Endothelial cell of umbilical vein (primary cell): ENCODE measurements around the gene REM2. TPM values are rescaled to one million over a fixed set of nuclear protein-coding genes. Genes with fewer than 3 reads are reported as not detected.

Source experiments
- BruUV-seq: library from RNA; stranded (reverse); fragments of 400-500 nt; replicated peaks from 2 replicates; lab custom pipeline; 2021; lab: Mats Ljungman, UMichigan
- CTCF ChIA-PET: fragments of 300-600, 350-600 bp; sonication (Branson Sonifier 250); formaldehyde crosslinking; loops from one replicate; lab custom pipeline; 2021; ENCODE audit warnings: antibody characterized with exemption, inconsistent platforms; lab: Charles Lee
- POLR2A ChIA-PET: fragments of 300-600, 350-600 bp; sonication (Branson Sonifier 250); formaldehyde crosslinking; loops from one replicate; lab custom pipeline; 2021; ENCODE audit warnings: antibody characterized with exemption, inconsistent platforms; lab: Charles Lee
- DNase-seq: peaks from one replicate; pipeline ENCODE4 v3.0.0-alpha.2; 2011; ENCODE audit warnings: low read depth, low spot score
- FAIRE-seq: peaks from 2 replicates; lab custom pipeline; 2011; peaks lifted over from hg19 to GRCh38; lab: Jason Lieb, UNC
- H2AFZ ChIP-seq: 2 replicates; pipeline ENCODE4 v1.6.0; 2012; ENCODE audit warnings: low read depth, low read length, control low read depth, inconsistent platforms
- H3K27ac ChIP-seq: 2 replicates; pipeline ENCODE4 v1.5.1; 2011; ENCODE audit warnings: low read depth, mild to moderate bottlenecking, control low read depth, low read length, moderate library complexity; ENCODE audit not compliant: insufficient read depth
- H3K27me3 ChIP-seq, 2 experiments: 2 replicates each; pipeline versions ENCODE4 v1.6.0 to v1.6.1; 2011; ENCODE audit warnings: low read length in 2 of 2, mixed read lengths in 1 of 2; ENCODE audit not compliant: control insufficient read depth in 2 of 2, insufficient read depth in 2 of 2
- H3K36me3 ChIP-seq, 2 experiments: 2 replicates in 1 of 2; 3 replicates in 1 of 2; pipeline ENCODE4 v1.5.1; 2011; ENCODE audit warnings: low read length in 2 of 2, mild to moderate bottlenecking in 1 of 2, moderate library complexity in 1 of 2; ENCODE audit not compliant: control insufficient read depth in 2 of 2, insufficient read depth in 2 of 2; ENCODE audit errors: extremely low read depth in 1 of 2
- H3K4me1 ChIP-seq: 3 replicates; pipeline ENCODE4 v1.5.1; 2011; ENCODE audit warnings: mild to moderate bottlenecking, low read length; ENCODE audit not compliant: control insufficient read depth, insufficient read depth; ENCODE audit errors: extremely low read depth
- H3K4me2 ChIP-seq: 2 replicates; pipeline ENCODE4 v1.6.1; 2011; ENCODE audit warnings: low read length, control low read depth, mixed read lengths; ENCODE audit not compliant: insufficient read depth
- H3K4me3 ChIP-seq, 3 experiments: fragments of 200-600 bp in 1 of 3; sonication (generic), shearing (Covaris generic) in 1 of 3; replicated peaks in 1 of 3; 2 replicates each; pipeline ENCODE4 v1.5.1; 2011 to 2016; ENCODE audit warnings: control low read depth in 3 of 3, low read length in 3 of 3, mild to moderate bottlenecking in 2 of 3, inconsistent platforms in 1 of 3, low read depth in 1 of 3, moderate library complexity in 1 of 3; ENCODE audit not compliant: insufficient read depth in 1 of 3
- H3K79me2 ChIP-seq: 2 replicates; pipeline ENCODE4 v1.6.0; 2012; ENCODE audit warnings: low read length, inconsistent platforms; ENCODE audit not compliant: control insufficient read depth, insufficient read depth
- H3K9ac ChIP-seq: replicated peaks from 2 replicates; pipeline ENCODE3; 2011; ENCODE audit warnings: low read length, control low read depth; ENCODE audit not compliant: insufficient read depth; ENCODE audit errors: extremely low read depth
- H3K9me1 ChIP-seq: replicated peaks from 3 replicates; pipeline ENCODE4 v1.6.0; 2011; ENCODE audit warnings: mild to moderate bottlenecking, low read length; ENCODE audit not compliant: control insufficient read depth, insufficient read depth; ENCODE audit errors: extremely low read depth
- H3K9me3 ChIP-seq: replicated peaks from 2 replicates; pipeline ENCODE4 v1.5.1; 2012; ENCODE audit warnings: low read length, inconsistent platforms; ENCODE audit not compliant: control insufficient read depth, insufficient read depth
- H4K20me1 ChIP-seq: replicated peaks from 2 replicates; pipeline ENCODE3; 2011; ENCODE audit warnings: mild to moderate bottlenecking, low read length; ENCODE audit not compliant: control insufficient read depth, insufficient read depth; ENCODE audit errors: extremely low read depth
- CTCF ChIP-seq, 2 donors: IDR thresholded peaks; 1 replicate in 1 of 2; 2 replicates in 1 of 2; pipeline ENCODE4 v1.5.1; 2011; ENCODE audit warnings: low read length in 2 of 2, mild to moderate bottlenecking in 2 of 2, moderate library complexity in 2 of 2, control low read depth in 1 of 2, inconsistent platforms in 1 of 2, low read depth in 1 of 2; ENCODE audit not compliant: insufficient read depth in 1 of 2; ENCODE audit errors: extremely low read depth in 1 of 2
- EZH2 ChIP-seq: IDR thresholded peaks from 2 replicates; pipeline ENCODE4 v1.6.1; 2012; ENCODE audit warnings: borderline replicate concordance, low read depth, mild to moderate bottlenecking, moderate library complexity, low read length, inconsistent platforms; ENCODE audit not compliant: severe bottlenecking
- FOS ChIP-seq: IDR thresholded peaks from 2 replicates; pipeline ENCODE4 v1.6.1; 2011; ENCODE audit warnings: mild to moderate bottlenecking, low read length, moderate library complexity, borderline replicate concordance; ENCODE audit not compliant: insufficient read depth
- GATA2 ChIP-seq: IDR thresholded peaks from 2 replicates; pipeline ENCODE4 v1.7.0; 2011; ENCODE audit warnings: low read depth, mild to moderate bottlenecking, moderate library complexity, mixed read lengths, low read length; ENCODE audit not compliant: insufficient read length, insufficient read depth
- JUN ChIP-seq: IDR thresholded peaks from 2 replicates; pipeline ENCODE4 v1.6.1; 2011; ENCODE audit warnings: borderline replicate concordance, low read depth; ENCODE audit not compliant: insufficient read length, insufficient read depth
- MAX ChIP-seq: IDR thresholded peaks from 2 replicates; pipeline ENCODE4 v1.6.1; 2011; ENCODE audit not compliant: insufficient read depth, insufficient read length
- MYC ChIP-seq: IDR thresholded peaks from one replicate; pipeline ENCODE4 v1.6.1; 2011; ENCODE audit warnings: mild to moderate bottlenecking, low read depth, low read length
- POLR2A ChIP-seq: IDR thresholded peaks from 2 replicates; pipeline ENCODE4 v1.6.1; 2012; ENCODE audit warnings: low read depth, mild to moderate bottlenecking, control low read depth, low read length
- POLR2AphosphoS5 ChIP-seq: IDR thresholded peaks from 2 replicates; pipeline ENCODE4 v1.6.1; 2012; ENCODE audit warnings: low read depth, mild to moderate bottlenecking, control low read depth, low read length, moderate library complexity; ENCODE audit not compliant: insufficient read depth
- dilution Hi-C: fragments of 300-500 bp; cut with MboI; formaldehyde crosslinking; loops from one replicate; pipeline ENCODE4 v1.15.0; 2019; ENCODE audit warnings: low sequenced_read_pairs; ENCODE audit not compliant: extremely low pct_ligation_motif_present
- intact Hi-C: fragments of 100-400 bp; cut with micrococcal nuclease; formaldehyde crosslinking; loops from one replicate; pipeline ENCODE4 v1.10.0; 2022
- polyA plus RNA-seq, 4 experiments: library from polyadenylated mRNA; depleted of rRNA in 3 of 4; stranded (reverse) in 3 of 4; unstranded in 1 of 4; fragments of >200 nt; gene quantifications; 2 replicates each; pipeline versions ENCODE4 v1.2.1 to v1.2.3, GENCODE V29; 2011 to 2012; ENCODE audit warnings: missing spikeins in 1 of 4
- total RNA-seq: library from RNA; stranded (reverse); gene quantifications from 2 replicates; pipeline ENCODE4 v1.2.3, GENCODE V29; 2021

REM2 gene
- total and polyA plus RNA-seq, 2 donors (not counting 3 experiments of a cell fraction or from before 2014, with no cell fraction given): 0.33 TPM; not detected in 1

- no peak for TF ChIP-seq GATA2
- no peak for TF ChIP-seq JUN
- no peak for TF ChIP-seq MAX
- TF ChIP-seq POLR2AphosphoS5: no peak
- TF ChIP-seq MYC: no peak
- no peak for TF ChIP-seq FOS
- TF ChIP-seq POLR2A: no peak
- TF ChIP-seq EZH2: no peak
- TF ChIP-seq CTCF (IDR thresholded peaks at IDR 0.05; ENCODE audit: extremely low read depth in 1 of 2, insufficient read depth in 1 of 2, low read depth in 1 of 2, low read length in 2 of 2): no peak
- no peak overlapping the region for H2AFZ ChIP-seq
- no peak for DNase-seq
- H4K20me1 ChIP-seq: no peaks in the 10 kb centered on the region
- no peaks in the 10 kb centered on the region for H3K4me1 ChIP-seq
- no TSS peak for BruUV-seq
- no peaks in the 10 kb centered on the region for H3K79me2 ChIP-seq
- H3K9ac ChIP-seq: no peak overlapping the region
- no peaks in the 10 kb centered on the region for H3K36me3 ChIP-seq
- no peak overlapping the region for H3K27ac ChIP-seq
- CTCF ChIA-PET: interaction anchor here (0.7 to 11.4 kb wide), 7 partner anchors 13 to 325 kb away, joined by 3 to 80 read pairs (median 4); partner anchors contain the start of gene LRP10
- no peak overlapping the region for H3K4me3 ChIP-seq
- H3K4me2 ChIP-seq: no peak overlapping the region
- FAIRE-seq: no peak
- H3K9me3 ChIP-seq: no peaks in the 10 kb centered on the region
- dilution Hi-C loops: no loop called here
- no peaks in the 10 kb centered on the region for H3K9me1 ChIP-seq
- H3K27me3 ChIP-seq: no peaks in the 10 kb centered on the region
- intact Hi-C loops: loop anchor here (1.0 kb wide), 1 partner anchor 13 kb away; no protein-coding TSS in a partner anchor
- POLR2A ChIA-PET: interaction anchor here (0.6 kb wide), 1 partner anchor 66 kb away, joined by 4 read pairs; no protein-coding TSS in a partner anchor
Observed at GRCh38 chr14:22884738-22885523, 1.9 kb downstream of the REM2 start.
